ENCODE data around the gene C1QA. TPM values are rescaled to one million over a fixed set of nuclear protein-coding genes. Genes with fewer than 3 reads are reported as not detected.
A peak's percentile ranks its signal among the peaks of the same experiment; 100 is the strongest.

The C1QA gene
- total and polyA plus RNA-seq, 8 donors: 2.9 to 127 (median 74.1) TPM

DNA sequence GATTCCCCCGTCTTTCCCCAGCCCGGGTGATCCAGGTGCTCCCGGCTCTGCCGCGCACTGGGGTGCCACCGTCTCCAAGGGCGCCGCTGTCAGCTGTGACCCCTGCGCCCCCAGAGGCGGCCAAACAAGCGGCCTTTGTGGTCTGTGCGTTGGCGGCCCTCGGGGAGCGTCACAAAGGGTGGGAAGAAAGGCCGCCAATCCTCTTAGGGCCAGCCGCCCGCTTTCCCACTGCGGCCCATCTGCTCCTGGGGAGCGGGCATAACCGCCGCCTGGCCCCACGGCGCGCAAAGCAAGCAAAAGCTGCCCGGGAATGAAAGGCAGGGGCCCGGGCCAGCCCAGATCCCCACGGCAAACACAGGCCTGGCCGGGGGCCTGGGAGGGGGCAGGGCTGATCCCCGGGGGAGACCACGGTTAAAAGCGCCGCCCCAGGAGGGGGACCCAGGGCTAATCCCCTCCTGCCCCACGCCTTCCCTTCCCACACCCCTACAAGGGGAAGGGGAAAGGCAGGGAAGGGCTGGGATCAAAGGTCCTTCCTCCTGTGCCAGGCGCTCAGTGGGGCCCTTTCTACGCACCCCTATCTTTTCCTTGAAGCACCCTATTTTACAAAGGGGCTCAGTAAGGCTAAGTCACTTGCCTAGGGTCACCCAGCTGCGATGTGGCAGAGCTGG, 40.6 kb downstream of the C1QA start:
- TF ChIP-seq POLR2A (IDR thresholded peaks at IDR 0.05): no peak
- TF ChIP-seq, protein P1, sequence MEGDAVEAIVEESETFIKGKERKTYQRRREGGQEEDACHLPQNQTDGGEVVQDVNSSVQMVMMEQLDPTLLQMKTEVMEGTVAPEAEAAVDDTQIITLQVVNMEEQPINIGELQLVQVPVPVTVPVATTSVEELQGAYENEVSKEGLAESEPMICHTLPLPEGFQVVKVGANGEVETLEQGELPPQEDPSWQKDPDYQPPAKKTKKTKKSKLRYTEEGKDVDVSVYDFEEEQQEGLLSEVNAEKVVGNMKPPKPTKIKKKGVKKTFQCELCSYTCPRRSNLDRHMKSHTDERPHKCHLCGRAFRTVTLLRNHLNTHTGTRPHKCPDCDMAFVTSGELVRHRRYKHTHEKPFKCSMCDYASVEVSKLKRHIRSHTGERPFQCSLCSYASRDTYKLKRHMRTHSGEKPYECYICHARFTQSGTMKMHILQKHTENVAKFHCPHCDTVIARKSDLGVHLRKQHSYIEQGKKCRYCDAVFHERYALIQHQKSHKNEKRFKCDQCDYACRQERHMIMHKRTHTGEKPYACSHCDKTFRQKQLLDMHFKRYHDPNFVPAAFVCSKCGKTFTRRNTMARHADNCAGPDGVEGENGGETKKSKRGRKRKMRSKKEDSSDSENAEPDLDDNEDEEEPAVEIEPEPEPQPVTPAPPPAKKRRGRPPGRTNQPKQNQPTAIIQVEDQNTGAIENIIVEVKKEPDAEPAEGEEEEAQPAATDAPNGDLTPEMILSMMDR (IDR thresholded peaks at IDR 0.05): no peak
- no peak for TF ChIP-seq EP300 (IDR thresholded peaks at IDR 0.05)
- no peak for TF ChIP-seq POLR2AphosphoS5 (IDR thresholded peaks at IDR 0.05)
- intact Hi-C loops (cut with DNase I; ENCODE audit: low total_unique reads): no loop called here
- DNase-seq: peak in 1 of 2 donors; percentile 66
- peaks cover 7 to 70% (median 29%) of the 10 kb centered on the region in 3 donors for H3K27me3 ChIP-seq
- no peaks in the 10 kb centered on the region for H3K9me3 ChIP-seq
- 22 to 53% (median 41%) methylated on average over 34 to 37 of the region's 37 CpGs for WGBS, 5 donors
- no peak overlapping the region for H3K4me3 ChIP-seq
- H3K27ac ChIP-seq: no peak overlapping the region
- no peaks in the 10 kb centered on the region for H3K4me1 ChIP-seq
- no peaks in the 10 kb centered on the region for H3K36me3 ChIP-seq

DNA sequence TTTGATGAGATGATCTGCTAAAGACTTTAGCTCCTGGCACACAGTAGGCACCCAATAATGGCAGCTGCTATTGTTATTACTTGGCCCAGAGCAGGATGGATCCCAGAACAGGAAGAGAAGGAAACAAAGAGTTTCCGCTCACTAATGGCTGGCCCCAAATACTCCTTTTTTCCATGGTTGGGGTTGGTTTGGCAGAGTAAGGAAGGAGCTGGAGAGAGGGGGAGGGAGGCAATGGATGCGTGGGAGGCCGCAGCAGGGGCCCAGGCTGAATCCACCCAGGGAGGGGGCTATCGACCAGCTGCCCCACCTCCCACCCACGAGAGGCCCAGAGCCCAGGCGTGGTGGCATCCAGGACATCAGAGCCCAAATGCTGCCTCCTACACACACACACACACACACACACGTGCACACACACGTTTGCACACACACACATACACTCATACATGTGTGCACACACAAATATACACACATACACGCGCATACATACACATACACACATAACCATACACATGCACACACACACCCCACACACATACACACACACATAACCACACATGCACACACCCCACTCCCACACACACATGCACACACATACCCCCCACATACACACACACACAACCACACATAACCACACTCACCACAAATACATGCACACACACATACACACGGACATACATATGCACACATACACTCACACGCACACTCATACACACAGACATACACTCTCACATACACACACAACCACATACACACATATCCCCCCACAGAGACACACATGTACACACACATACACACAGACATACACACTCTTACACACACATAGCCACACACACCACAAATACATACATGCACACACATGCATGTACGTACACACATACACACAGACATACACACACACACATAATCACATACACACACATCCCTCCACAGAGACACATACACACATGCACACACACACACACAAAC, 41.8 kb downstream of the C1QA start:
- H3K27me3 ChIP-seq: peaks cover 5 to 70% (median 24%) of the 10 kb centered on the region in 3 donors
- WGBS, 5 donors: 81 to 91% (median 86%) methylated on average over 11 to 13 of the region's 13 CpGs

DNA sequence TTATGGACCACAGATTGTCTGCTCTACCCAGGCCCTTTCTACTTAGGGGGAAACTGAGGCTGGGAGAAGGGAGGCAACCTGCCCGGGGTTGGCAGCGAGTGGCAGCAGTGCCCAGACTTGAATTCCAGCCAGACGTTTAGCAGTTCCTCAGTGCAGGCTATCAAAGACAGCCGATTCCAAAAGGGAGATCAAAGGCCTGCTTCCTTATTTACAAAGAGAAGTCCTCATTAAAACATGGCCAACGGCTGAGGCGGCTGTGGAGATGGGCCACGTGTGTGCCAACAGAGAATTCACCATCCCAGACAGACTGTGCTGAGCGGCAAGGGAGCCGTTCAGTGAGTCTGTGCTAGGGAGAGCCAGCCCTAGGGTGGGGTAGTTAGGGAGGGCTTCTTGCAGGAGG, 44.3 kb downstream of the C1QA start:
- no peaks in the 10 kb centered on the region for H3K9me3 ChIP-seq
- intact Hi-C loops (cut with DNase I; ENCODE audit: low total_unique reads): no loop called here
- DNase-seq: no peak

More for the DNA sequence above, 41.8 kb downstream of the C1QA start:
- DNase-seq: peak in 1 of 2 donors; percentile 38
- no peak for TF ChIP-seq EP300 (IDR thresholded peaks at IDR 0.05)
- TF ChIP-seq, protein P1 (IDR thresholded peaks at IDR 0.05): no peak
- H3K4me1 ChIP-seq: no peaks in the 10 kb centered on the region
- H3K4me3 ChIP-seq: no peak overlapping the region
- H3K27ac ChIP-seq: no peak overlapping the region
- no peaks in the 10 kb centered on the region for H3K9me3 ChIP-seq
- no peaks in the 10 kb centered on the region for H3K36me3 ChIP-seq
- intact Hi-C loops (cut with DNase I; ENCODE audit: low total_unique reads): no loop called here

More for the DNA sequence above, 44.3 kb downstream of the C1QA start:
- TF ChIP-seq POLR2A (IDR thresholded peaks at IDR 0.05): no peak
- no peak for TF ChIP-seq EP300 (IDR thresholded peaks at IDR 0.05)
- TF ChIP-seq, protein P1 (IDR thresholded peaks at IDR 0.05): no peak
- TF ChIP-seq POLR2AphosphoS5 (IDR thresholded peaks at IDR 0.05): no peak
- no peak overlapping the region for H3K4me3 ChIP-seq
- peaks cover 0 to 58% (median 15%) of the 10 kb centered on the region in 3 donors for H3K27me3 ChIP-seq
- WGBS, 5 donors: 26 to 47% (median 32%) methylated on average over 8 to 9 of the region's 9 CpGs
- no peak overlapping the region for H3K27ac ChIP-seq
- no peaks in the 10 kb centered on the region for H3K36me3 ChIP-seq
- H3K4me1 ChIP-seq: no peaks in the 10 kb centered on the region
